Measurements from ENCODE around the gene LZTS3. TPM values are rescaled to one million over a fixed set of nuclear protein-coding genes. Genes with fewer than 3 reads are reported as not detected.
A peak's percentile ranks its signal among the peaks of the same experiment; 100 is the strongest.

The LZTS3 gene
- total RNA-seq, 1 donor from 2014 or later, result 0.84 TPM

- H3K4me3 Mint-ChIP-seq, result no peak overlapping the region
- intact Hi-C loops (cut with micrococcal nuclease), result no loop called here
- no peak for DNase-seq
- no peaks in the 10 kb centered on the region for H3K4me1 Mint-ChIP-seq
- peaks cover 14% of the 10 kb centered on the region for H3K36me3 Mint-ChIP-seq (ENCODE audit: low read depth)
- no peaks in the 10 kb centered on the region for H3K27me3 Mint-ChIP-seq
- POLR2A ChIA-PET, result no interaction called here
- H3K27ac Mint-ChIP-seq, result no peak overlapping the region
- no peak for TF ChIP-seq CTCF (IDR thresholded peaks at IDR 0.05)
- CTCF ChIA-PET, result interaction anchor here (0.7 kb wide), 1 partner anchor 19 kb away, joined by 3 read pairs; no protein-coding TSS in a partner anchor
- no peaks in the 10 kb centered on the region for H3K9me3 Mint-ChIP-seq
- no peak for ATAC-seq (ENCODE audit: low read depth)
Observed at GRCh38 chr20:3134151-3134550, 39.2 kb downstream of the LZTS3 start.

GRCh38 chr20:3133155-3133554 is 40.2 kb downstream of the LZTS3 start:
- DNase-seq (no peak), ATAC-seq (ENCODE audit: low read depth) (no peak)
- H3K27me3 Mint-ChIP-seq, result no peaks in the 10 kb centered on the region
- TF ChIP-seq CTCF (IDR thresholded peaks at IDR 0.05), result no peak
- ChIA-PET POLR2A (no interaction called here), CTCF (no interaction called here)
- H3K27ac Mint-ChIP-seq, result no peak overlapping the region
- intact Hi-C loops (cut with micrococcal nuclease), result no loop called here
- peaks cover 9% of the 10 kb centered on the region for H3K36me3 Mint-ChIP-seq (ENCODE audit: low read depth)
- H3K4me3 Mint-ChIP-seq, result no peak overlapping the region
- no peaks in the 10 kb centered on the region for H3K9me3 Mint-ChIP-seq
- no peaks in the 10 kb centered on the region for H3K4me1 Mint-ChIP-seq

GRCh38 chr20:3130051-3130600 is 43.2 kb downstream of the LZTS3 start:
- Mint-ChIP-seq H3K27ac (no peak overlapping the region), H3K4me3 (no peak overlapping the region), H3K36me3 (ENCODE audit: low read depth) (peaks cover 11% of the 10 kb centered on the region), H3K9me3 (no peaks in the 10 kb centered on the region), H3K4me1 (no peaks in the 10 kb centered on the region), H3K27me3 (no peaks in the 10 kb centered on the region)
- no peak for ATAC-seq (ENCODE audit: low read depth)
- ChIA-PET CTCF (no interaction called here), POLR2A (interaction anchor here (0.7 kb wide), 3 partner anchors 15 to 57 kb away, joined by 3 to 5 read pairs (median 4); no protein-coding TSS in a partner anchor)
- no peak for DNase-seq
- intact Hi-C loops (cut with micrococcal nuclease), result no loop called here
- no peak for TF ChIP-seq CTCF (IDR thresholded peaks at IDR 0.05)

- Mint-ChIP-seq H3K27me3 (no peaks in the 10 kb centered on the region), H3K9me3 (no peaks in the 10 kb centered on the region), H3K27ac (peak overlapping the region; percentile 6), H3K4me1 (no peaks in the 10 kb centered on the region), H3K4me3 (no peak overlapping the region), H3K36me3 (ENCODE audit: low read depth) (peaks cover 16% of the 10 kb centered on the region)
- ChIA-PET CTCF (no interaction called here), POLR2A (interaction anchor here (0.7 kb wide), 1 partner anchor 16 kb away, joined by 3 read pairs; no protein-coding TSS in a partner anchor)
- TF ChIP-seq CTCF (IDR thresholded peaks at IDR 0.05), result no peak
- no peak for DNase-seq
- intact Hi-C loops (cut with micrococcal nuclease), result no loop called here
- no peak for ATAC-seq (ENCODE audit: low read depth)
Observed at GRCh38 chr20:3129094-3129493, 44.3 kb downstream of the LZTS3 start.

GRCh38 chr20:3128275-3128984 is 44.9 kb downstream of the LZTS3 start:
- Mint-ChIP-seq H3K27me3 (no peaks in the 10 kb centered on the region), H3K9me3 (peaks cover 2% of the 10 kb centered on the region), H3K4me1 (no peaks in the 10 kb centered on the region), H3K27ac (peak overlapping the region; percentile 6), H3K4me3 (no peak overlapping the region), H3K36me3 (ENCODE audit: low read depth) (peaks cover 22% of the 10 kb centered on the region)
- ATAC-seq (ENCODE audit: low read depth), result no peak
- intact Hi-C loops (cut with micrococcal nuclease), result no loop called here
- no peak for DNase-seq
- ChIA-PET POLR2A (no interaction called here), CTCF (no interaction called here)
- TF ChIP-seq CTCF (IDR thresholded peaks at IDR 0.05), result no peak
